CD4-positive, CD25-positive, alpha-beta regulatory T cell (primary cell): ENCODE measurements around the gene TACC3. TPM values are rescaled to one million over a fixed set of nuclear protein-coding genes. Genes with fewer than 3 reads are reported as not detected.

ENCODE experiments used
- ATAC-seq, 2 donors: fragments of 150-1000 bp; cut with Tn5 transposase; one replicate each; pipeline ENCODE4 v1.10.0; 2021; ENCODE audit warnings: low read depth in 2 of 2, moderate number of reproducible peaks in 2 of 2, moderate library complexity in 1 of 2
- DNase-seq, 3 donors: peaks; one replicate each; pipeline versions ENCODE4 v3.0.0 to v3.0.0-alpha.2; 2012 to 2022; ENCODE audit warnings: mixed read lengths in 1 of 3
- H3K27ac ChIP-seq: one replicate; pipeline ENCODE4 v1.7.0; 2013; ENCODE audit warnings: mild to moderate bottlenecking, low read length; ENCODE audit not compliant: insufficient read depth, poor library complexity, severe bottlenecking
- H3K27me3 ChIP-seq: one replicate; pipeline ENCODE4 v1.7.0; 2013; ENCODE audit warnings: low read length; ENCODE audit not compliant: control insufficient read depth, insufficient read depth
- H3K36me3 ChIP-seq: one replicate; pipeline ENCODE4 v1.7.0; 2013; ENCODE audit warnings: mild to moderate bottlenecking, low read length, moderate library complexity; ENCODE audit not compliant: control insufficient read depth, insufficient read depth
- H3K4me1 ChIP-seq: 2 replicates; pipeline ENCODE4 v1.7.0; 2013; ENCODE audit warnings: mild to moderate bottlenecking, low read length; ENCODE audit not compliant: insufficient read depth, control insufficient read depth, poor library complexity, severe bottlenecking
- H3K4me3 ChIP-seq: one replicate; pipeline ENCODE4 v1.7.0; 2013; ENCODE audit warnings: low read depth, mild to moderate bottlenecking, low read length, moderate library complexity
- H3K9me3 ChIP-seq, 2 experiments: 1 replicate in 1 of 2; 2 replicates in 1 of 2; pipeline ENCODE4 v1.7.0; 2013; ENCODE audit warnings: low read length in 2 of 2, mild to moderate bottlenecking in 1 of 2, moderate library complexity in 1 of 2; ENCODE audit not compliant: control insufficient read depth in 2 of 2
- H3K27ac Mint-ChIP-seq, 3 donors: one replicate each; pipeline ENCODE4 v1.8.0; 2020 to 2022; ENCODE audit warnings: mild to moderate bottlenecking in 3 of 3, mixed read lengths in 3 of 3, moderate library complexity in 2 of 3
- H3K27me3 Mint-ChIP-seq: one replicate; pipeline ENCODE4 v1.8.0; 2022; ENCODE audit warnings: mild to moderate bottlenecking, mixed read lengths
- H3K36me3 Mint-ChIP-seq: one replicate; pipeline ENCODE4 v1.8.0; 2020; ENCODE audit warnings: mixed read lengths
- H3K4me1 Mint-ChIP-seq, 4 donors: one replicate each; pipeline ENCODE4 v1.8.0; 2020 to 2022; ENCODE audit warnings: mixed read lengths in 4 of 4, mild to moderate bottlenecking in 1 of 4
- H3K4me3 Mint-ChIP-seq, 4 donors: one replicate each; pipeline ENCODE4 v1.8.0; 2020 to 2022; ENCODE audit warnings: mild to moderate bottlenecking in 4 of 4, mixed read lengths in 4 of 4, moderate library complexity in 3 of 4
- H3K9me3 Mint-ChIP-seq, 7 donors: one replicate each; pipeline ENCODE4 v1.8.0; 2020 to 2022; ENCODE audit warnings: mixed read lengths in 7 of 7, mild to moderate bottlenecking in 3 of 7, moderate library complexity in 2 of 7
- polyA plus RNA-seq, 4 donors: library from polyadenylated mRNA; unstranded; fragments of 300-500 nt; fragmentation: Illumina TruSeq; gene quantifications; one replicate each; pipeline ENCODE4 v1.2.3, GENCODE V29; 2021
- total RNA-seq: library from RNA; stranded (reverse); gene quantifications from one replicate; pipeline ENCODE4 v1.2.3, GENCODE V29; 2022

TACC3 gene
- total and polyA plus RNA-seq, 5 donors from 2014 or later, result 62.0 to 111 (median 68.8) TPM

- Mint-ChIP-seq H3K36me3 (no peaks in the 10 kb centered on the region), H3K27ac (no peak overlapping the region), H3K4me1 (no peaks in the 10 kb centered on the region), H3K9me3 (no peaks in the 10 kb centered on the region), H3K27me3 (peaks cover 9% of the 10 kb centered on the region), H3K4me3 (no peak overlapping the region)
- Histone ChIP-seq H3K27ac (no peak overlapping the region), H3K9me3 (no peaks in the 10 kb centered on the region), H3K4me3 (no peak overlapping the region), H3K4me1 (no peaks in the 10 kb centered on the region), H3K36me3 (no peaks in the 10 kb centered on the region), H3K27me3 (no peaks in the 10 kb centered on the region)
- DNase-seq, result no peak
- no peak for ATAC-seq
These were observed 39.3 kb downstream of the TACC3 start for GRCh38 chr4:1760521-1761071.

- peaks cover 11% of the 10 kb centered on the region for H3K27me3 Mint-ChIP-seq
- Histone ChIP-seq H3K36me3 (no peaks in the 10 kb centered on the region), H3K4me3 (no peak overlapping the region), H3K27me3 (no peaks in the 10 kb centered on the region), H3K9me3 (no peaks in the 10 kb centered on the region), H3K27ac (no peak overlapping the region), H3K4me1 (no peaks in the 10 kb centered on the region)
- no peak for DNase-seq
- ATAC-seq, result no peak
- no peaks in the 10 kb centered on the region for H3K36me3 Mint-ChIP-seq
- no peak overlapping the region for H3K27ac Mint-ChIP-seq
- H3K4me1 Mint-ChIP-seq, result no peaks in the 10 kb centered on the region
- H3K9me3 Mint-ChIP-seq, result no peaks in the 10 kb centered on the region
- H3K4me3 Mint-ChIP-seq, result no peak overlapping the region
These were observed 39.9 kb downstream of the TACC3 start for GRCh38 chr4:1761130-1761689.

- no peaks in the 10 kb centered on the region for H3K27me3 ChIP-seq
- no peaks in the 10 kb centered on the region for H3K36me3 Mint-ChIP-seq
- no peak overlapping the region for H3K27ac Mint-ChIP-seq
- peaks cover 5% of the 10 kb centered on the region for H3K4me1 ChIP-seq
- no peaks in the 10 kb centered on the region for H3K4me1 Mint-ChIP-seq
- ATAC-seq, result no peak
- H3K9me3 ChIP-seq, result no peaks in the 10 kb centered on the region
- no peak overlapping the region for H3K27ac ChIP-seq
- no peaks in the 10 kb centered on the region for H3K9me3 Mint-ChIP-seq
- DNase-seq, result no peak
- H3K4me3 Mint-ChIP-seq, result no peak overlapping the region
- H3K36me3 ChIP-seq, result no peaks in the 10 kb centered on the region
- H3K27me3 Mint-ChIP-seq, result peaks cover 11% of the 10 kb centered on the region
- no peak overlapping the region for H3K4me3 ChIP-seq
These were observed 41.1 kb downstream of the TACC3 start for GRCh38 chr4:1762264-1763010.

GRCh38 chr4:1763070-1763549, 41.8 kb downstream of the TACC3 start:
- DNase-seq, result no peak
- Mint-ChIP-seq H3K36me3 (no peaks in the 10 kb centered on the region), H3K27me3 (peaks cover 11% of the 10 kb centered on the region), H3K4me1 (peaks cover 0 to 3% (median 0%) of the 10 kb centered on the region in 4 donors), H3K4me3 (no peak overlapping the region), H3K27ac (no peak overlapping the region), H3K9me3 (no peaks in the 10 kb centered on the region)
- Histone ChIP-seq H3K27ac (no peak overlapping the region), H3K27me3 (no peaks in the 10 kb centered on the region), H3K9me3 (no peaks in the 10 kb centered on the region), H3K4me3 (no peak overlapping the region), H3K4me1 (peaks cover 5% of the 10 kb centered on the region), H3K36me3 (no peaks in the 10 kb centered on the region)
- ATAC-seq, result no peak

GRCh38 chr4:1763550-1764080, 42.3 kb downstream of the TACC3 start:
- ATAC-seq (no peak), DNase-seq (no peak)
- Mint-ChIP-seq H3K27me3 (peaks cover 11% of the 10 kb centered on the region), H3K27ac (no peak overlapping the region), H3K9me3 (no peaks in the 10 kb centered on the region), H3K4me1 (peaks cover 0 to 7% (median 0%) of the 10 kb centered on the region in 4 donors), H3K36me3 (no peaks in the 10 kb centered on the region), H3K4me3 (no peak overlapping the region)
- Histone ChIP-seq H3K4me1 (peaks cover 5% of the 10 kb centered on the region), H3K27ac (no peak overlapping the region), H3K9me3 (no peaks in the 10 kb centered on the region), H3K4me3 (no peak overlapping the region), H3K27me3 (no peaks in the 10 kb centered on the region), H3K36me3 (no peaks in the 10 kb centered on the region)

- no peaks in the 10 kb centered on the region for H3K9me3 ChIP-seq
- H3K4me3 Mint-ChIP-seq, result no peak overlapping the region
- no peaks in the 10 kb centered on the region for H3K36me3 ChIP-seq
- H3K27me3 Mint-ChIP-seq, result peaks cover 11% of the 10 kb centered on the region
- H3K4me1 Mint-ChIP-seq, result peaks cover 0 to 7% (median 0%) of the 10 kb centered on the region in 4 donors
- H3K27me3 ChIP-seq, result no peaks in the 10 kb centered on the region
- H3K4me1 ChIP-seq, result peaks cover 5% of the 10 kb centered on the region
- no peaks in the 10 kb centered on the region for H3K9me3 Mint-ChIP-seq
- H3K27ac Mint-ChIP-seq, result no peak overlapping the region
- ATAC-seq (no peak), DNase-seq (no peak)
- H3K27ac ChIP-seq, result no peak overlapping the region
- no peak overlapping the region for H3K4me3 ChIP-seq
- no peaks in the 10 kb centered on the region for H3K36me3 Mint-ChIP-seq
These were observed 43.3 kb downstream of the TACC3 start for GRCh38 chr4:1764670-1765069.

- Mint-ChIP-seq H3K9me3 (no peaks in the 10 kb centered on the region), H3K4me1 (peaks cover 0 to 7% (median 0%) of the 10 kb centered on the region in 4 donors), H3K27ac (peak overlapping the region in 1 of 3 donors; percentile 25), H3K4me3 (peak overlapping the region in 1 of 4 donors; percentile 38), H3K27me3 (peaks cover 11% of the 10 kb centered on the region), H3K36me3 (no peaks in the 10 kb centered on the region)
- no peaks in the 10 kb centered on the region for H3K36me3 ChIP-seq
- no peaks in the 10 kb centered on the region for H3K27me3 ChIP-seq
- no peak for DNase-seq
- peak; percentile 8 to 15 for ATAC-seq
- no peak overlapping the region for H3K27ac ChIP-seq
- no peaks in the 10 kb centered on the region for H3K9me3 ChIP-seq
- H3K4me3 ChIP-seq, result no peak overlapping the region
- peaks cover 5% of the 10 kb centered on the region for H3K4me1 ChIP-seq
These were observed 44.2 kb downstream of the TACC3 start for GRCh38 chr4:1765409-1766072.
